Brain microvascular endothelial cell (primary cell): Measurements from ENCODE around the gene GCG.

Experiments used
- DNase-seq: peaks from one replicate; pipeline ENCODE4 v3.0.0-alpha.2; 2020
- H3K27ac ChIP-seq: fragments of 250-450 bp; sonication (Bioruptor Pico); 2 replicates; pipeline ENCODE4 v1.5.1; 2020; ENCODE audit warnings: mild to moderate bottlenecking, moderate library complexity
- H3K27me3 ChIP-seq: fragments of 250-450 bp; sonication (Bioruptor Pico); replicated peaks from 2 replicates; pipeline ENCODE4 v1.5.1; 2020; ENCODE audit warnings: mild to moderate bottlenecking
- H3K36me3 ChIP-seq: fragments of 250-450 bp; sonication (Bioruptor Pico); replicated peaks from 2 replicates; pipeline ENCODE4 v1.5.1; 2020; ENCODE audit warnings: mild to moderate bottlenecking
- H3K4me3 ChIP-seq: 2 replicates; pipeline ENCODE4 v1.5.1; 2011; ENCODE audit warnings: low read depth, mild to moderate bottlenecking, control low read depth, low read length, moderate library complexity
- in situ Hi-C: cut with HindIII; loops from 2 replicates; pipeline ENCODE4 v1.10.0; 2017; ENCODE audit warnings: low sequenced_read_pairs, low pct_ligation_motif_present
- TF ChIP-seq, protein P1 (sequence below): IDR thresholded peaks from 2 replicates; pipeline ENCODE4 v1.5.1; 2011; ENCODE audit warnings: low read depth, mild to moderate bottlenecking, moderate library complexity, low read length, control low read depth, inconsistent platforms; ENCODE audit errors: missing control alignments

The GCG gene

DNA sequence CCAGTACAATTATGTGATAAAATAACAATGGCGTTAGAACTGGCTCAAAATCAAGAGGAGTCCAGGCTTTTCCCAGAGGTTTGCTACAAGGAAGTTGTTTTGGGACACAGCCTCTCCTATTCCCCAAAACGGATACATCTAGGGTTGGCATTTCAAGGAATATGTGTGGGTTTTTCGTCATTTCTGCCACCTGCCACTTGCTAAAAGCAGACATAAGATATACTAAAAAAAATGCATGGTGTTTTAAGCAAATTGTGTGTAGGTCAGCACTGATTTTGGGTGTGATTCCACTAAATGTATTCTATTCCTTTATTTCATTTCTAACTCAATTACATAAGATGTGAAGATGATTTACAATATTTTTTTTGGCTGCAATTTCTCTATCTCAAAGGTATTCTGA lies 36.4 kb upstream of the GCG start:
- TF ChIP-seq, protein P1, sequence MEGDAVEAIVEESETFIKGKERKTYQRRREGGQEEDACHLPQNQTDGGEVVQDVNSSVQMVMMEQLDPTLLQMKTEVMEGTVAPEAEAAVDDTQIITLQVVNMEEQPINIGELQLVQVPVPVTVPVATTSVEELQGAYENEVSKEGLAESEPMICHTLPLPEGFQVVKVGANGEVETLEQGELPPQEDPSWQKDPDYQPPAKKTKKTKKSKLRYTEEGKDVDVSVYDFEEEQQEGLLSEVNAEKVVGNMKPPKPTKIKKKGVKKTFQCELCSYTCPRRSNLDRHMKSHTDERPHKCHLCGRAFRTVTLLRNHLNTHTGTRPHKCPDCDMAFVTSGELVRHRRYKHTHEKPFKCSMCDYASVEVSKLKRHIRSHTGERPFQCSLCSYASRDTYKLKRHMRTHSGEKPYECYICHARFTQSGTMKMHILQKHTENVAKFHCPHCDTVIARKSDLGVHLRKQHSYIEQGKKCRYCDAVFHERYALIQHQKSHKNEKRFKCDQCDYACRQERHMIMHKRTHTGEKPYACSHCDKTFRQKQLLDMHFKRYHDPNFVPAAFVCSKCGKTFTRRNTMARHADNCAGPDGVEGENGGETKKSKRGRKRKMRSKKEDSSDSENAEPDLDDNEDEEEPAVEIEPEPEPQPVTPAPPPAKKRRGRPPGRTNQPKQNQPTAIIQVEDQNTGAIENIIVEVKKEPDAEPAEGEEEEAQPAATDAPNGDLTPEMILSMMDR, result no peak
- no peak for DNase-seq
- H3K27me3 ChIP-seq, result no peaks in the 10 kb centered on the region
- H3K36me3 ChIP-seq, result peaks cover 76% of the 10 kb centered on the region
- H3K4me3 ChIP-seq, result no peak overlapping the region
- in situ Hi-C loops, result no loop called here
- H3K27ac ChIP-seq, result no peak overlapping the region

DNA sequence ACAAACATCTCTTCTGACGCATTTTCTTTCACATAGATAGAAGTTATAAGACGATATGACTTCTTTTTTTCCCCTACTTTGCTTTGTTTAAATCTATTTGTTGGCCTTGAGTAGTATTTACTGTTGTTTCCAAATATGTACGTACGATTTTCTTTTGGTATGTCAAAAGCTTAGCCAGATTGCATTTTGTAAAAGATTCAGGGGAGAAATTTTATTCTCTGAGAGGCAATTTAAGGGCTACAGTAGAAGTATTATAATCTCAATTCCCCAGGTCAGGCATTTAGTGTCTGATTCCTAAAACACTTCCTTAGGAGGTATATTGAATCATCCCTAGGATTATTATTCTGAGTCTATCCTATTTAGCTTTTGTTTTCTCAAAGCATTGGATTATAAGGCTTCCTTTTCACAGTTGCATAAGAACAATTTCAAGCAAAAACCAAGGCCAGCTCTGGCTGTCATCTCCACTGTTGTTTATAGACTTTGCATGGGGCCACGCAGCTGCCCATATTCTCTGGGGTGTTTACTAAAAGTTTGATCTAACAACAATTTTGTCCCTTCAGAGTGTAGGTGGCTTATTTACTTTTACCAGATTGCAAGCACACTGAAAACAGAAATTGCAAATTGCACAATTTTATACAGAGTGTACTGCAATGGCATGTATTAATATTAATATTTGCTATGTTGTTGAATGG lies 33.6 kb upstream of the GCG start:
- in situ Hi-C loops, result no loop called here
- Histone ChIP-seq H3K27me3 (no peaks in the 10 kb centered on the region), H3K27ac (no peak overlapping the region), H3K4me3 (no peak overlapping the region), H3K36me3 (peaks cover 74% of the 10 kb centered on the region)
- no peak for DNase-seq
- TF ChIP-seq, protein P1, result no peak

DNA sequence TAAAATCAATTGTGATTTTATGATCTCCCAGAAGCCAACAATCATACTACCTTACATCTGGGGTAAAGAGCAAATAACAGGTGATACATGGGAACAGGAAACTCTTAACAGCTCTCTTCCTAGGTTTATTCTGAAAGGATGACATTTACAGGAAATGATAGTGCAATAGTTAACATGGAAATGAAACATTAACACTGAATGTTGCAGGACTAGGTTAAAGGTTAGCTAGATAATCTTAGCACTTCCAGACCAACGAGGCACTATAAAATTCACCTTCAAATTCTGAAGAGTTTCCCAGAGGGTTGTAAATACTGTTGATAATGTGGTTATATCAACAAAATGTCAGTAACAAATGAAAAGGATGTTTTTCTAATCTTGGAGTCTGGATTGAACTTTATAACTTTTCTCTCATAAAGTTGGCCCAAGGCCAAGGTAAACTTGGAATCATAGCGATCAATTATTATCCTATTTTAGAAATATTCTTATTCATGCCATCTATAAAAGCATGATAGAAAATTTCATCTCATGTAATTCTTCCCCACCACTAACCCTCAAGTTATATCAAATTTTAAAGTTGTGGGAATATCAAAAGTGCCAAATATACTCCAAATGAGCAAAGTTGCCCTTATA lies 32.9 kb upstream of the GCG start:
- in situ Hi-C loops, result no loop called here
- no peak overlapping the region for H3K27ac ChIP-seq
- TF ChIP-seq, protein P1, result no peak
- no peak overlapping the region for H3K4me3 ChIP-seq
- peaks cover 77% of the 10 kb centered on the region for H3K36me3 ChIP-seq
- no peak for DNase-seq
- H3K27me3 ChIP-seq, result no peaks in the 10 kb centered on the region

DNA sequence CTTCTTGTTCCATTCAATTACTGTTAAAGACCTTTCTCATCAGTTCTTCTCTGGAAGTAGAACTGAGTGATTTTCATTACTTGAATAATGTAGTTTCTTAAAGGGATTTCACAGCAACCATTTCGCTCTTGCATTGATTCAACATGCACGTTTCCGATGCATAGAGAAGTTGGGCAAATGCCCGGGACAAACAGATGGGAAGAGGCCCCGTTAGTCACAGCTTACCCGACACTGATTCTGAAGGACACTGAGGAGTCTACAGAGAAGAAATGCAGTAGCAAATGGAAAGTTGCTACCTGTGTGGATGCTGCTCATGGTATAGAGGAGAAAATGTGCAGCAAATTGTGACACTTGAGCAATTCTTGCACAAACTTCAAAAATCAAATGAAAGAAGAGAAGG lies 32.3 kb upstream of the GCG start:
- Histone ChIP-seq H3K4me3 (no peak overlapping the region), H3K27ac (no peak overlapping the region), H3K36me3 (peaks cover 81% of the 10 kb centered on the region), H3K27me3 (no peaks in the 10 kb centered on the region)
- no peak for DNase-seq
- TF ChIP-seq, protein P1, result no peak
- in situ Hi-C loops, result no loop called here

DNA sequence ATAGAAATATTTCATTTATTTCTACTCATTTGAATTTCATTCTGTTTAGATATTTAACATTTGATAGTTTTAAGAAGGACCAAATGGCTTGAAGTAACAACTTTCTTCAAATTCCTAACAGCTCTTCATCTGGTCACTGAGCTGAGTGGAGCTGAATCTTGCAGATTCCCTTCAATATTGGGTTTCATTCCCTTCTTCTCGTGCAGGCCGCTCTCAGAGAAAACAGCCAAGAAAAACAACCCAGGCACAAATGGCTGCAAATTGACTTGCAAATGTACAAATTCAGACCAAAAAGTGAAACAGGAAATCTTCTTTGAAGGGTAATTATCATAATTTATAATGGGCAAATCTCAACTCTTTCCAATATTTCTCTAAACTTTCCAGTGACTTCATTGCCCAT lies 30.3 kb upstream of the GCG start:
- H3K27me3 ChIP-seq, result no peaks in the 10 kb centered on the region
- no peak for DNase-seq
- TF ChIP-seq, protein P1, result no peak
- H3K4me3 ChIP-seq, result no peak overlapping the region
- no peak overlapping the region for H3K27ac ChIP-seq
- peaks cover 88% of the 10 kb centered on the region for H3K36me3 ChIP-seq
- in situ Hi-C loops, result no loop called here
